Measurements from ENCODE around the gene KCNQ2. TPM values are rescaled to one million over a fixed set of nuclear protein-coding genes. Genes with fewer than 3 reads are reported as not detected.

KCNQ2 gene
- total RNA-seq, 1 experiment from 2014 or later = not detected

GRCh38 chr20:63499338-63499969 is 27.0 kb upstream of the KCNQ2 start:
- Mint-ChIP-seq H3K4me1 (ENCODE audit: insufficient read depth, unreplicated experiment) (no peaks in the 10 kb centered on the region), H3K27me3 (ENCODE audit: insufficient read depth, unreplicated experiment) (no peaks in the 10 kb centered on the region), H3K4me3 (ENCODE audit: unreplicated experiment) (no peak overlapping the region), H3K9me3 (ENCODE audit: unreplicated experiment) (no peaks in the 10 kb centered on the region), H3K36me3 (ENCODE audit: insufficient read depth, unreplicated experiment) (no peaks in the 10 kb centered on the region), H3K27ac (ENCODE audit: low read depth, unreplicated experiment) (no peak overlapping the region)
- intact Hi-C loops (cut with micrococcal nuclease) = no loop called here
- no TSS peak for BruUV-seq (replicated peaks)
- ChIA-PET CTCF (no interaction called here), POLR2A (no interaction called here)
- no peak for DNase-seq (ENCODE audit: unreplicated experiment)
- TF ChIP-seq, protein P1, sequence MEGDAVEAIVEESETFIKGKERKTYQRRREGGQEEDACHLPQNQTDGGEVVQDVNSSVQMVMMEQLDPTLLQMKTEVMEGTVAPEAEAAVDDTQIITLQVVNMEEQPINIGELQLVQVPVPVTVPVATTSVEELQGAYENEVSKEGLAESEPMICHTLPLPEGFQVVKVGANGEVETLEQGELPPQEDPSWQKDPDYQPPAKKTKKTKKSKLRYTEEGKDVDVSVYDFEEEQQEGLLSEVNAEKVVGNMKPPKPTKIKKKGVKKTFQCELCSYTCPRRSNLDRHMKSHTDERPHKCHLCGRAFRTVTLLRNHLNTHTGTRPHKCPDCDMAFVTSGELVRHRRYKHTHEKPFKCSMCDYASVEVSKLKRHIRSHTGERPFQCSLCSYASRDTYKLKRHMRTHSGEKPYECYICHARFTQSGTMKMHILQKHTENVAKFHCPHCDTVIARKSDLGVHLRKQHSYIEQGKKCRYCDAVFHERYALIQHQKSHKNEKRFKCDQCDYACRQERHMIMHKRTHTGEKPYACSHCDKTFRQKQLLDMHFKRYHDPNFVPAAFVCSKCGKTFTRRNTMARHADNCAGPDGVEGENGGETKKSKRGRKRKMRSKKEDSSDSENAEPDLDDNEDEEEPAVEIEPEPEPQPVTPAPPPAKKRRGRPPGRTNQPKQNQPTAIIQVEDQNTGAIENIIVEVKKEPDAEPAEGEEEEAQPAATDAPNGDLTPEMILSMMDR (IDR thresholded peaks at IDR 0.05; ENCODE audit: unreplicated experiment) = no peak

- TF ChIP-seq, protein P1 (IDR thresholded peaks at IDR 0.05; ENCODE audit: unreplicated experiment) = no peak
- POLR2A ChIA-PET = no interaction called here
- DNase-seq (ENCODE audit: unreplicated experiment) = no peak
- Mint-ChIP-seq H3K4me3 (ENCODE audit: unreplicated experiment) (peak within 1 kb of the TSS; percentile 31), H3K36me3 (ENCODE audit: insufficient read depth, unreplicated experiment) (no peaks in the 10 kb centered on the region), H3K9me3 (ENCODE audit: unreplicated experiment) (no peaks in the 10 kb centered on the region), H3K27ac (ENCODE audit: low read depth, unreplicated experiment) (no peak within 1 kb of the TSS), H3K27me3 (ENCODE audit: insufficient read depth, unreplicated experiment) (no peaks in the 10 kb centered on the region), H3K4me1 (ENCODE audit: insufficient read depth, unreplicated experiment) (no peaks in the 10 kb centered on the region)
- BruUV-seq (replicated peaks) = no TSS peak
- CTCF ChIA-PET = no interaction called here
- intact Hi-C loops (cut with micrococcal nuclease) = no loop called here
Observed at GRCh38 chr20:63498960-63499337, 26.5 kb upstream of the KCNQ2 start, which contains the start of gene EEF1A2. Gene EEF1A2, minus strand, starts transcription at chr20:63499083. Its CDS starts 1,320 bp downstream, at chr20:63497763.

DNA sequence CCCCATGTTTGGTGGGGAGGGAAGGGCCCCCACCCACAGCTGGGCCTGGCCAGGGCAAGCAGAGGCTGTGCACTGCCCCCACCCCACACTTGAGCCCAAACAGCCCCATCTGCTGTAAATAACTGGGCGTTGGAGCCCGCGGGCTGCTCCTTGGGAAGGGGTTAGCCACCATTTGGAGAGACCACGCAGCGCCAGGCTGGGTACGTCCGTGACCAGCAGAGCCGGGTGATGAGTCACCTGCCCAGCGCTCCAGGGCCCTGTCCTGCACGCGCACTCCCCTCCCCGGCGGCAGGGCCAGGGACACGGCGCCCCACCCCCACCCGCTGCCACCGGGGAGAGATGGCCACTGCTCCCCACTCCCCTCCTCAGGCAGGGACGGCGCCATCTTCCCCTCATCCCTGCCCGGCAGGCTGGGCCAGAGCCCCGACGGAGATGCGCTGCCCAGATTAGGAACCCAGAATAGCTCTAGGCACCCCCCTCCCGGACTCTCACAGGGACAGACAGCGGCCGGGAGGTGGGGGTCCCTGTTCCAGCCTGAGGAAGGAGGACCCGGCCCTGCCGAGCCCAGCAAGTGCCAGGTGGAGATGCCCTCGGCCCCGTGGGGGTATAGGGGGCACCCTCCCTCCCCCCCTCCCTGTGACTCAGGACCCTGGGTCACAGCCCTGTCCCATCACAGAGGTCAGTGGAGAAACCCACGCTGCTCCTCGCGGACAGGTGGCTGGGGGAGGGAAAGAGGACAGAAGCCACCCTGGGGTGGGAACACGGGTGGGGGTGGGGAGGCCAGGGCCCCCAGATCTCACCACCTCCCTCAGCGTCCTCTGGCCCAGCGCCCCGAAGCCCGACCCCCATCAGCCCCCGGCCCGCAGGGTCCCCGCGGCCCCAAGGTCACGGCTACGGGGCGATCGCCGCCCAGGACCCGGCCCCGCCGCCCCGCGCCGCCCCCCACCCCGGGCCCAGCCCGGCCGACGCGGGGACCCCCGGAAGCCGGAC is 25.8 kb upstream of the KCNQ2 start:
- no TSS peak for BruUV-seq (replicated peaks)
- intact Hi-C loops (cut with micrococcal nuclease) = no loop called here
- CTCF ChIA-PET = interaction anchor here (2.3 to 2.6 kb wide), 2 partner anchors 23 to 57 kb away, joined by 7 to 16 read pairs; partner anchors contain the start of gene PPDPF
- POLR2A ChIA-PET = interaction anchor here (2.5 kb wide), 1 partner anchor 22 kb away, joined by 17 read pairs; the partner anchor contains the start of gene PPDPF
- H3K4me3 Mint-ChIP-seq (ENCODE audit: unreplicated experiment) = peak overlapping the region; percentile 31
- H3K4me1 Mint-ChIP-seq (ENCODE audit: insufficient read depth, unreplicated experiment) = no peaks in the 10 kb centered on the region
- no peaks in the 10 kb centered on the region for H3K9me3 Mint-ChIP-seq (ENCODE audit: unreplicated experiment)
- peak; percentile 42 for DNase-seq (ENCODE audit: unreplicated experiment)
- H3K27me3 Mint-ChIP-seq (ENCODE audit: insufficient read depth, unreplicated experiment) = no peaks in the 10 kb centered on the region
- no peaks in the 10 kb centered on the region for H3K36me3 Mint-ChIP-seq (ENCODE audit: insufficient read depth, unreplicated experiment)
- TF ChIP-seq, protein P1 (IDR thresholded peaks at IDR 0.05; ENCODE audit: unreplicated experiment) = no peak
- H3K27ac Mint-ChIP-seq (ENCODE audit: low read depth, unreplicated experiment) = no peak overlapping the region
